H9 (cell line): ENCODE results near the gene TMBIM1. TPM values are rescaled to one million over a fixed set of nuclear protein-coding genes. Genes with fewer than 3 reads are reported as not detected.

ENCODE experiments used
- DNase-seq: peaks from one replicate; pipeline ENCODE4 v3.0.0-alpha.2; 2017
- H2AFZ ChIP-seq: one replicate; pipeline ENCODE4 v1.6.1; 2013; ENCODE audit warnings: mild to moderate bottlenecking, low read length, control low read depth, moderate library complexity
- H2AK5ac ChIP-seq: 2 replicates; pipeline ENCODE4 v1.6.1; 2013; ENCODE audit warnings: low read length, control low read depth, mixed read lengths; ENCODE audit not compliant: insufficient read length
- H2BK120ac ChIP-seq: one replicate; pipeline ENCODE4 v1.6.1; 2013; ENCODE audit warnings: low read depth, mild to moderate bottlenecking, low read length, control low read depth, inconsistent platforms; ENCODE audit not compliant: poor library complexity, severe bottlenecking
- H2BK12ac ChIP-seq: 2 replicates; pipeline ENCODE4 v1.6.1; 2013; ENCODE audit warnings: low read length, control low read depth, mixed read lengths, low read depth; ENCODE audit not compliant: insufficient read length
- H2BK15ac ChIP-seq: 2 replicates; pipeline ENCODE4 v1.6.1; 2013; ENCODE audit warnings: low read depth, low read length, control low read depth
- H2BK20ac ChIP-seq: one replicate; pipeline ENCODE4 v1.6.1; 2013; ENCODE audit warnings: low read depth, mild to moderate bottlenecking, low read length, control low read depth, inconsistent platforms; ENCODE audit not compliant: poor library complexity, severe bottlenecking
- H2BK5ac ChIP-seq: 2 replicates; pipeline ENCODE4 v1.6.1; 2013; ENCODE audit warnings: low read length, control low read depth, mixed read lengths; ENCODE audit not compliant: insufficient read length
- H3K14ac ChIP-seq: 2 replicates; pipeline ENCODE4 v1.6.1; 2013; ENCODE audit warnings: low read length, control low read depth; ENCODE audit not compliant: insufficient read depth
- H3K18ac ChIP-seq: 2 replicates; pipeline ENCODE4 v1.6.1; 2013; ENCODE audit warnings: low read depth, mild to moderate bottlenecking, mixed read lengths, low read length, control low read depth; ENCODE audit not compliant: insufficient read length
- H3K23ac ChIP-seq: 2 replicates; pipeline ENCODE4 v1.6.1; 2013; ENCODE audit warnings: low read length, control low read depth, mixed read lengths, low read depth; ENCODE audit not compliant: insufficient read length
- H3K23me2 ChIP-seq: 2 replicates; pipeline ENCODE4 v1.6.1; 2013; ENCODE audit warnings: low read depth, mild to moderate bottlenecking, mixed read lengths, low read length, control low read depth; ENCODE audit not compliant: insufficient read length, poor library complexity, severe bottlenecking
- H3K27ac ChIP-seq: 2 replicates; pipeline ENCODE4 v1.5.1; 2013; ENCODE audit warnings: low read length, control low read depth, mixed read lengths, low read depth; ENCODE audit not compliant: insufficient read length
- H3K27me3 ChIP-seq: 2 replicates; pipeline ENCODE4 v1.6.1; 2013; ENCODE audit warnings: low read length, control low read depth, inconsistent platforms; ENCODE audit not compliant: insufficient read depth
- H3K4ac ChIP-seq: 2 replicates; pipeline ENCODE4 v1.6.1; 2013; ENCODE audit warnings: low read depth, mild to moderate bottlenecking, control low read depth, inconsistent platforms, low read length, moderate library complexity
- H3K4me1 ChIP-seq: 2 replicates; pipeline ENCODE4 v1.6.1; 2013; ENCODE audit warnings: low read length, control low read depth, inconsistent platforms; ENCODE audit not compliant: insufficient read depth
- H3K4me2 ChIP-seq: 2 replicates; pipeline ENCODE4 v1.6.1; 2013; ENCODE audit warnings: low read length, control low read depth, mixed read lengths; ENCODE audit not compliant: insufficient read length, insufficient read depth
- H3K56ac ChIP-seq: 2 replicates; pipeline ENCODE4 v1.6.1; 2013; ENCODE audit warnings: low read depth, mild to moderate bottlenecking, mixed read lengths, low read length, control low read depth; ENCODE audit not compliant: insufficient read length
- H3K79me1 ChIP-seq: 2 replicates; pipeline ENCODE4 v1.6.1; 2013; ENCODE audit warnings: low read depth, mild to moderate bottlenecking, moderate library complexity, low read length, control low read depth, inconsistent platforms; ENCODE audit not compliant: insufficient read depth, poor library complexity, severe bottlenecking
- H3K79me2 ChIP-seq: 2 replicates; pipeline ENCODE4 v1.6.1; 2013; ENCODE audit warnings: low read length, control low read depth, inconsistent platforms; ENCODE audit not compliant: insufficient read depth
- H3K9ac ChIP-seq: 2 replicates; pipeline ENCODE4 v1.6.1; 2013; ENCODE audit warnings: low read length, control low read depth, mixed read lengths; ENCODE audit not compliant: insufficient read length; ENCODE audit errors: extremely low read depth
- H3K9me3 ChIP-seq: one replicate; pipeline ENCODE4 v1.6.1; 2013; ENCODE audit warnings: low read depth, low read length, inconsistent platforms; ENCODE audit not compliant: control insufficient read depth
- H3T11ph ChIP-seq: one replicate; pipeline ENCODE4 v1.6.1; 2013; ENCODE audit warnings: mild to moderate bottlenecking, low read length, control low read depth, inconsistent platforms
- H4K20me1 ChIP-seq: one replicate; pipeline ENCODE4 v1.6.1; 2013; ENCODE audit not compliant: control insufficient read depth, insufficient read length, insufficient read depth
- H4K5ac ChIP-seq: 2 replicates; pipeline ENCODE4 v1.6.1; 2013; ENCODE audit warnings: low read depth, mild to moderate bottlenecking, mixed read lengths, low read length, control low read depth; ENCODE audit not compliant: insufficient read length
- H4K8ac ChIP-seq: replicated peaks from 2 replicates; pipeline ENCODE4 v1.6.1; 2013; ENCODE audit warnings: low read length, control low read depth, mixed read lengths, low read depth; ENCODE audit not compliant: insufficient read length
- H4K91ac ChIP-seq: 2 replicates; pipeline ENCODE4 v1.6.1; 2013; ENCODE audit warnings: low read depth, mild to moderate bottlenecking, moderate library complexity, mixed read lengths, low read length, control low read depth; ENCODE audit not compliant: insufficient read length
- H3K27ac Mint-ChIP-seq, 3 experiments: 2 replicates in 2 of 3; 3 replicates in 1 of 3; pipeline ENCODE4 v1.8.0; 2020 to 2021; ENCODE audit warnings: mixed read lengths in 3 of 3, mild to moderate bottlenecking in 1 of 3, moderate library complexity in 1 of 3
- H3K27me3 Mint-ChIP-seq: 2 replicates; pipeline ENCODE4 v1.8.0; 2021; ENCODE audit warnings: low read depth, mild to moderate bottlenecking, moderate library complexity, mixed read lengths
- H3K36me3 Mint-ChIP-seq, 3 experiments: 2 replicates in 2 of 3; 3 replicates in 1 of 3; pipeline ENCODE4 v1.8.0; 2020 to 2021; ENCODE audit warnings: low read depth in 3 of 3, mixed read lengths in 3 of 3; ENCODE audit not compliant: insufficient read depth in 1 of 3
- H3K4me1 Mint-ChIP-seq, 2 experiments: 2 replicates each; pipeline ENCODE4 v1.8.0; 2020; ENCODE audit warnings: mixed read lengths in 2 of 2
- H3K4me3 Mint-ChIP-seq, 2 experiments: 2 replicates in 1 of 2; 3 replicates in 1 of 2; pipeline ENCODE4 v1.8.0; 2020 to 2021; ENCODE audit warnings: mild to moderate bottlenecking in 2 of 2, mixed read lengths in 2 of 2, moderate library complexity in 1 of 2
- H3K9me3 Mint-ChIP-seq, 2 experiments: 2 replicates in 1 of 2; 3 replicates in 1 of 2; pipeline ENCODE4 v1.8.0; 2020; ENCODE audit warnings: mild to moderate bottlenecking in 2 of 2, mixed read lengths in 2 of 2, moderate library complexity in 1 of 2
- WGBS: extraction: QIAGEN DNeasy Blood & Tissue Kit; methylation state at CpG from one replicate; pipeline ENCODE4 v1.1.7; 2013; ENCODE audit warnings: missing lambda C conversion rate, low lambda C conversion rate, mixed read lengths; ENCODE audit not compliant: insufficient read length; ENCODE audit errors: extremely low coverage; 5-methylcytosine and 5-hydroxymethylcytosine counted together
- total RNA-seq: library from RNA; stranded (reverse); gene quantifications from 2 replicates; pipeline ENCODE4 v1.2.1, GENCODE V29; 2021
- TF ChIP-seq, protein P1 (sequence below): fragments of 200-600 bp; sonication (generic); conservative IDR thresholded peaks from 3 replicates; pipeline ENCODE4 v1.8.0; 2021; ENCODE audit warnings: antibody characterized with exemption, mild to moderate bottlenecking

Gene TMBIM1
- total RNA-seq, 1 experiment from 2014 or later: 17.4 TPM

DNA sequence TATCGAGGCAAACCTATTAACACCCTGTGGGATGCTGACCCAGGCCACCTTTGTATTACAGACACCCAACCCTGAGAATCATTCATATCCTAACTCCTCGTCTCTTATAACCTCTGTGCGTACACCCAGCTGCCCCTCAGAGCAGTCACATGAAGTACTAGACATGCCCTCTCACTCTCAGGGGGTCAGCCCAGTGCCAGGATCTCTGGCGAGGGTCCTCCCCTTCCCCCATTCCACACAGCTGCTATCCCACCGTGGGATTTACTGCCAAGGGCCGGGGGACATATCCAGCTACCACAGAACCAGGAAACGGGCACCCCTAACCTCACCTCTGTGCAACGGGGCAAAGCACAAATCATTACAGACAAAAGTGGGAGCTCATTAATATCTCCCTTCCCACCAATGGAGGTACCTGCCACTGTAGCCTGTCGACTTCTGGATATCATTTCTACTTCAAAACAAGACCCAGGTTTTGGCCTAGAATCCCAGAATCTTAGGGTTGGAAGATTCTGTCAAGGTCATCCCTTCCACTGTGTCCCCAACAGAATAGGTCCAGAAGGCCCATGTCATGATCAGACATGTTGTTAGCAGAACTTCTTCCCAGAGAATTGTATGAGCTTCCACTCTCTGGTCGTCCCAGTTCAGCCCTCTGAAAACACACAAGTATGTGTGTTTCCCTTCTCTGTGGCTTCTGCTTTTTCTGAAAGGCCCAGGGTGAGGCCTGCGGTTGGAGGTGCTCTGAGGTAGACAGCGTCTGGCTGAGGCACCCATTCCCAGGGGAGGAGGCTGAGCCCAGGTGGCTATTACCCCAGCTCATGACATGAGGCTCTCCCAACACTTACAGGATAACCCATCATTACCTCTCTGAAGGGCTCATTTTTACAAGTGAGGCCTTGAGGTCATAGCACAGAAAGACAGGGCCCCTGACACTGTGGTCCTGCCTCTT lies 1.7 kb downstream of the TMBIM1 start:
- no peaks in the 10 kb centered on the region for H3K9me3 Mint-ChIP-seq

More for the DNA sequence above, 1.7 kb downstream of the TMBIM1 start:
- Histone ChIP-seq H2BK5ac (no peak overlapping the region), H3K56ac (no peak overlapping the region), H4K91ac (no peak overlapping the region), H3K79me1 (no peaks in the 10 kb centered on the region), H2AFZ (no peak overlapping the region), H3K23ac (no peak overlapping the region), H2BK20ac (no peak overlapping the region), H2BK12ac (no peak overlapping the region), H4K5ac (no peak overlapping the region), H3T11ph (no peak overlapping the region), H3K4me1 (peaks cover 5% of the 10 kb centered on the region; the same call in 1 of the 2 replicates), H3K27me3 (no peaks in the 10 kb centered on the region), H3K23me2 (peaks cover 7% of the 10 kb centered on the region), H2BK15ac (no peak overlapping the region), H2BK120ac (no peak overlapping the region), H2AK5ac (no peak overlapping the region), H4K20me1 (no peaks in the 10 kb centered on the region), H3K9ac (no peak overlapping the region), H3K4me2 (no peak overlapping the region), H3K9me3 (no peaks in the 10 kb centered on the region), H3K79me2 (no peaks in the 10 kb centered on the region), H3K4ac (no peak overlapping the region), H3K27ac (no peak overlapping the region), H3K18ac (no peak overlapping the region), H4K8ac (no peak overlapping the region), H3K14ac (no peak overlapping the region)
- Mint-ChIP-seq H3K27ac (no peak overlapping the region), H3K27me3 (peaks cover 1% of the 10 kb centered on the region), H3K4me3 (peak overlapping the region; percentile 36 to 61; a peak in 4 of 5 replicates), H3K4me1 (peaks cover 58 to 60% of the 10 kb centered on the region in 2 experiments), H3K36me3 (no peaks in the 10 kb centered on the region)
- no CpG with 5 or more reads among the region's 12 CpGs for whole genome bisulfite sequencing
- no peak for DNase-seq
- TF ChIP-seq, protein P1, sequence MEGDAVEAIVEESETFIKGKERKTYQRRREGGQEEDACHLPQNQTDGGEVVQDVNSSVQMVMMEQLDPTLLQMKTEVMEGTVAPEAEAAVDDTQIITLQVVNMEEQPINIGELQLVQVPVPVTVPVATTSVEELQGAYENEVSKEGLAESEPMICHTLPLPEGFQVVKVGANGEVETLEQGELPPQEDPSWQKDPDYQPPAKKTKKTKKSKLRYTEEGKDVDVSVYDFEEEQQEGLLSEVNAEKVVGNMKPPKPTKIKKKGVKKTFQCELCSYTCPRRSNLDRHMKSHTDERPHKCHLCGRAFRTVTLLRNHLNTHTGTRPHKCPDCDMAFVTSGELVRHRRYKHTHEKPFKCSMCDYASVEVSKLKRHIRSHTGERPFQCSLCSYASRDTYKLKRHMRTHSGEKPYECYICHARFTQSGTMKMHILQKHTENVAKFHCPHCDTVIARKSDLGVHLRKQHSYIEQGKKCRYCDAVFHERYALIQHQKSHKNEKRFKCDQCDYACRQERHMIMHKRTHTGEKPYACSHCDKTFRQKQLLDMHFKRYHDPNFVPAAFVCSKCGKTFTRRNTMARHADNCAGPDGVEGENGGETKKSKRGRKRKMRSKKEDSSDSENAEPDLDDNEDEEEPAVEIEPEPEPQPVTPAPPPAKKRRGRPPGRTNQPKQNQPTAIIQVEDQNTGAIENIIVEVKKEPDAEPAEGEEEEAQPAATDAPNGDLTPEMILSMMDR: no peak
